Endometrium (tissue), 2 donors: ENCODE data around the gene NXPH1.

Experiments used
- FAIRE-seq: peaks from 2 replicates; lab custom pipeline; 2012; peaks lifted over from hg19 to GRCh38; lab: Jason Lieb, UNC
- donor health status: control.
- donor health status: control.

NXPH1 gene

DNA sequence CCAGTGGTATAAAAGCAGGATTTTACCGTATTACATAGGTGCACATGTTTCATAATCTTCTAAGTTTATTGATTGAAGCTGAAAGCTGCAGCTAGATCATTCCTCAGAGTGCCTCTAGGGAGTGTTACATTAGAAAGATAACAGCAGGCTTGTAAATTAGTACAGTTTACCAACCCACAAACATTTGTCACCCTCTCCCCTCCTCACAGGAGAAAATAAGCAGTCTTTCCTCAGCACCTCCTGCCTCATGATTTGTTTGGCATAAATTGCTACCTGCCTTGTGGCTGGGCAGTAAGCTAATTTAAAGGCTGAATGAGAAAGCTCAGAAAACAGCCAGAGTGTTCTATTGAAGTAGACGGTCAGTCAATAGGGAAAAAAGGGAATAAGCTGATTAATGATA lies 74.2 kb downstream of the NXPH1 start:
- no peak for FAIRE-seq

DNA sequence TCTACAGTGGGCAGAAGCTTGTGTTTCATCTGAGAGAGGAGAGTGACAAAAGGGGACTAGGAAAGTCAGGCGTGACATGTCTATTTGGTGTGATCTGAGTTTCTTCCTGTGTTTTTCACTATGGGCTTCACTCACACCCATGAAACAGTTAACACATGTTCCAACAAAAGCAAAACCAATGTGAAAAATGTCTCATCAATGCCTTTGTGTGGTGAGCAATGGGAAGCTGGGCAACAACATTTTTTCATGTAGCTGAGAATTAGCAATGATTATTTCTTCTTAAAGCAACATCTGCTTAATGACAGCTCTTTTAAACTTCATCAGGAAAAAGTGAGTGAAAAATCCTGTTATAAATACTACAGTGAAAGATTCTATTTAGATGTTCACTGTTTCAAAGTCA lies 76.2 kb downstream of the NXPH1 start:
- no peak for FAIRE-seq

DNA sequence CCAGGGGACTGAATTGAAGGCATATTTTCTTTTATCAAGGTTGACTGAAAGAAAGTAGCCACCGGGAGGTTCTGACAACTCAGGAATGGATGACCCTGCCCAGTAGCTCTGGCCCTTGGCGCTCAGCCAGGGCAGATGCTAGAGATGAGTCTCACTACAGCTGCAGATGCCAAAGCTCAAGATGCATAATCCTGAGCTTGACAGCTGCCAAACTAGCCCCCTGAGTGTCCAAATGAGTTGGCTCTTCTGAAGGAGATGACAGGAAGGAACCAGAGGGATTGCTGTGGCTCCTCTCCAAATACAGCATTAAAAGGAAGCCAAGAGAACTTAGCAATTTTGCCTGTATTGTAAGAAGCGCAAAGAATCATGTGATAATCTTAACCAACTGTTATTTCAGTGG lies 78.4 kb downstream of the NXPH1 start:
- no peak for FAIRE-seq

DNA sequence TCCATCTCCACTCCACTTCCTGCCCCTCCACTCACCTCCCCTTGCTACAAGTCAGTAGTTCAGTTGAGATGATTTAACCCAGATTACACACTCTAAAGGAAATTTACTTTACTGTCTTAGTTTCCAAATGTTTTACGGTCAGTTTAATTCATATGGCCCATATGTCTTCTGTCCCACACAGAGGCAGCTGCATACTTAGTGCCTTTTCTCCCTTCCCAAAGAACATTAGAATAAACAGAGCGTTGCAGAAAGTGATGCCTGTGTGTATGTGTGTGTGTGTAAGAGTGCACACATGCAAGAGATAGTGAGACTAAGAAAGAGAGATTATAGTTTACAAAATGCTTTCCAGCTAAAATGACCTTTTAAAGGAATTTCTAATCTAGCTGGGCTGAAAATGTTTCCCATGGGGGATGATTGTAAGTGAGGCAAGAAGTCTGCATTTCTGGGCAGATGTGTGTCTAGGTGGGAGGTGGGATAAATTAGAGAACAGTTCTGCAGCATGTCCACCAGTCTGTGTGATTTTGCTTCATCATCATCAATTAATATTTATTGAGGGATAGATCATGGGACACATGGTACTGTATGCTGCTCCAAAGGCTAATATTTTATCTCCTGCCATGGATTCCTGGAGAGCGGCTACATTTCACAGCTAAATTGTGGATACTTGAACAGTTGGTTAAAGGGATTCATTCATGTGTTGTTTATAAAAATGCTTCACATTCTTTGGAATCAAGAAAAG lies 81.5 kb downstream of the NXPH1 start:
- no peak for FAIRE-seq

DNA sequence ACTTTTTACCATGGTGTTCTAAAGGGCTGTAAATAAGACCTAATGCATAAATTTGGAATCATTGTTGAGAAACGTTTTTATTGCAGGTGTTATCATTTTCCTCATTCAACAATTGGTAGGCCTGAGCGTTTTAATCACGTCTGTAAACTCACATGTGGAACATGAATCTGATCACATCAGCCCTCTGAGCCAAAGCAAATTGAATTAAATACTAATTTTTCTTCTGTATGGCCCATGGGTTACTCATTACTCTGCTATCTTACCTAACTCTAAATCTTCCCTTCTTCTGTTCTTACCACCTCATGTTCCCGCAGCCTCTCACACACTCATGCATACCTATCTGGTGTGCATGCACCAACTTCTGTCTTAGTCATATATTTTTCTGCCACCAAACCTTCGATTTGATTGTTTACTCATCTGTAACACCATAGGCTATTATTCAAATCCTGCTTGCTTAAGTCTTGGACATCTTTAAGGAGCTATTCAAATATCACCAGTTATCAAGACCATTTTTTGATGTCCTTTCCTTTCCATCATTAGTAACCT lies 82.3 kb downstream of the NXPH1 start:
- FAIRE-seq, result no peak

DNA sequence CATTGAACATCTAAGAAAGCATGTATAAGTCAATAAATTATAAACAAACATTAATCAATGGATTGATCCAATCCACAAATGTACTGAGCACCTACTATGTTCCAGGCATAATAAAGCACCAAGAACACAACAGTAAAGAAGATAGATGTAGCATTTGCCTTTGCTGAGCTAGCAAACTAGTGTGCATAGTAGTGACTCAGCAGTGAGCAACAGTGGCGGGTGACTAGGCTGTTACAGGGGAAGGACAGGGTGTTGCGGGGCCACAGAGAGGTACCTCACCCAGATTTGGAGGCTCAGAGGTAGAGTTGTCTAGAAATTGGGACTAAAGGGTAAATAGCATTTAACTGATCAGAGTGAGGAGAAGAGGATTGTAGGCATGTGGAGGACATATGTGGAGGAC lies 83.6 kb downstream of the NXPH1 start:
- FAIRE-seq, result no peak

DNA sequence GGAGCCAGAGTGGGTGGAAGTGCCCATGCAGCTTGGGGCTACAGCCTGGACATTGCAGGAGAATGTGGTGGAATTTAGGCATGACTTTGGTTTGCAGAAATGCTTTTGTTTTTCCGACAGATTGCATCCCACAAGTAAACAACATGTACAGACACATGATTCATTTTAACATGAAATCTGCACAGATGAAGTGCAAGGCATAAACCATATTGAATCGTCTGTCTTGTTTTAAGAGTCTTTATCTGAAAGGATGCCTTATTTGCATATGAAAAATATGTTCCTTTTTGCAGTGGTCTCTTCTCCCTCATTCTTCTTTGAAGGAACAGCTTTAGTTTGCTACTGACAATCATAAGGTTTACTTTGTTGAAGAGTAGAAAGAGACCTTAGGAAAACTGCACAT lies 94.9 kb downstream of the NXPH1 start:
- FAIRE-seq, result no peak

DNA sequence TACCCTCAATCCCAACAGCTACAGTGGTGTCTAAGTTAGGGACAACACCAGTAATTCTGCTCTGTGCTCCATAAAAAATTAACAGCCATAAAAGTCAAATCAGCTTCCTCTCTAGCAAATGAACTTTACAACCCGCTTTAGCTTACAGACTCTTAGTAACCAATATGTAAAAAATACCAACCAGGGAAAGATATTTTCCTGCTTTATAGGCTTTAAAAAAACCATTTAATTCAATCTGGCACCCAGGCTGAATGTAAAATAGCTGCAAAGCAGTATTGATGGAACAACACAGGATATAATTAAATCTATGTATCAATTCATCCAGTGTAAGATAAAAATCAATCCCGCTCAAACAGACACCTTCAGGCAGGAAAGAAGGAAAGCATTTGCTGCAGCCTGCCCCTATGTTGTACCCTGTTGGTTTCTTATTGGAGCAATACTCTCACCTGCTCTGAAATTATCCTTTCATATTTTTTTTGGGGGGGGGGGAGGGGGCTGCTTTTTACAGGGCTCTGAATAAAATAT lies 98.6 kb downstream of the NXPH1 start:
- no peak for FAIRE-seq

DNA sequence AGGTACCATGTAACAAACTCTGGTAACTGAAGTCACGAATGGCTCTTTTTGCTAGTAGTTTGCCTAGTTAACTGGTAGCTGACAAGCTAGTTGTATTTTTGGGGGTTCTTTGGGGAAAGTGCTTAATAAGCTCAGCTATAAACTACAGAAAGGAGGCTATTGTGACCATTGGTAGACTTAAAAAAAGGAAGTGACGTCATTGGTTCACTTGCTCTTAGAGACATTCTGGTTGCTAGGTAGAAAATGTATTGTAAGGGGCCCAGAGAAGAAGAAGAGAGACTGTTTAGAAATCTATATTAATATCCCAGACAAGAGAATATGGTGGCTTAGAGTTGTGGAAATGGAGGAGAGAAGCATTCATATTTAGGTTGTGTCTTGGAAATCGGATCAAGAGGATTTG lies 103.0 kb downstream of the NXPH1 start:
- FAIRE-seq, result no peak

DNA sequence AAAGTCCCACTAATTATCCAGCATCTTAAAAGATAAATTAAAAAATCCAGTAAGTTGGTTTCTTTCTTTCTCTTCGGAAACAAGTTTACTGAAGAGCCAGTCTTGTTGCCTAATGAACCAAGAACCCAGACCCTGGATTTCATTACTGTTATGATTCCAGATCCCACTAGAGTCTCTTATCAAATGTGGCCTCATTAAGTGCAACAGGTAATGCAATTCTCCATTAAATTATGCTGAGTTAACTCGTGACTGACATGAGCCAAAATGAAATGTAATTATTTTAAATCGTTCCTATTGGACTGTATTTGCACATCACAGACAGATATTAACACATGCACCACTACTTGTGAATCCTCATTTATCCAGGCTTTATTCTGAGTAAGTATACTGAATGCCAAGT lies 115.6 kb downstream of the NXPH1 start:
- FAIRE-seq, result no peak

DNA sequence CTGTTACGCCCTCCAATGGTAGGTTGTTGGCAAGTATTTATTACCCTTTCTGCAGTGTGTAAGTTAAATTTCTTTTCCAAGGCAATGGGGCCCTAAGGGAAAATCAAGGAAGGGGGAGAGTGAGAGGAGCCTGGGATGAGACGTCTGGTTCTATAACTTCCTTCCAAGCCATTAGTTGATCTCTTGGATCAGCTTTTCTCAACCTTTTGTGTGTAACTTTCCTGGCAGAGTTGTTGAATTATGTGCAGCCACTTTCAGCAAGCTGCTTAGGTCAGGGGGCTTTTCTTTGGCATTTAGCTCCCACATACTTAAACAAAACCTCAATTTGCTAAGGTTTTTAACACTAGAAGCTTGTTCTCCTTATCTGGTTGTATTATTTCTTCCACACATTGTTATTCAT lies 127.1 kb downstream of the NXPH1 start:
- no peak for FAIRE-seq

DNA sequence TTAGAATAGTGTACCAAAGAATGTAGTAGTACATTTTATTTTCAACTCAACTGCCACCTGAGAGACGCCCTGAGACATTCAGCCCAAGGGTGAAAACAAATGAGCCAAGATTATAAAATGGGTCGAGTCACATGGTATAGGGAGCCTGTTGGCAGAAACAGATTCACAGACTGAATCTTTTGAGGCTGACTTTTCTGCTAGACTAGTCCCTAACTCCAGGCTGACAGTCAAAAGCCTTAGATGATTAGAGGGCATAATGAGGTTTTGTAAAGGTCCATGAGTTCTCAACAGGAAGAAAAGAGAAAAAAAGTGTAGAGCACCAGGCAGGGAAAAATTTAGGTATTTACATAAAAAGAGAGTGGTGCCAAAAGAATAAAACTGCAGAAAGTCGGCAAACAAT lies 128.0 kb downstream of the NXPH1 start:
- no peak for FAIRE-seq

DNA sequence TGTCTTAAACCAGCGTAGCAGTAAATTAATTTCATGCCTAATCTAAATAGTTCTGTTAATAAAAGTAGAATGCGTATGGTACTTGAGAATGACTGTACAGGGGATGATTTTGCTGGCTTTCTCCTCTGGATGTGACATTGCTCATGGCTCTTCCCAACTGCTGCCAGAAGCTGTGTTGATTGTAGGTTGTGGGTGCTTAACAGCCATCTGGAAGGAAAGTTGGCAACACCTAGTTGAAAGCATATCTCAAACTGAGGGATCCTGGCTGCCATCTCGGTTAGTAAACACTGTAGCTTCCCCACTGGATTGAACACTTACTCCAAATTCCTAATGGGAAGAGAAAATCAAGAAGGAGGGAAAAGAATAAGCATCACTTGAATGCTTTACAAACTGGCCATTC lies 130.9 kb downstream of the NXPH1 start:
- FAIRE-seq, result no peak

DNA sequence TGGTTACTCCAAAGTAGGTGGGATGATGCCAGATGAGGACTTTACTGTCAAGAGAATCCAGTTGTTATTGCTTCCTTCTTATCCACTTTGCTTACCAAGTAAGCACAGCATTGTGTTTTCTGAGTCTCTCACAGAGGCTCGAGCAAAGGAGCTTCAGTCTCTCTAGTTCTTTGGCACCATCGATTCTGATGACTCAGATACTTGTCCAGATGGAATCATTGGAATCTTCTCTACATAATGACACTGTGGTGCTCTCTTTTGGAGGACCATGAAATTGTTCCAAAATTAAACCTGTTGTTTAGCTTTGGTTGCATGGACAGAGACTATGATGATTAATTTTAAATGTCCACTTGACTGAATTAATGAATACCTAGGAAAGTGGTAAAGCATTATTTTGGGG lies 132.6 kb downstream of the NXPH1 start:
- FAIRE-seq, result no peak

DNA sequence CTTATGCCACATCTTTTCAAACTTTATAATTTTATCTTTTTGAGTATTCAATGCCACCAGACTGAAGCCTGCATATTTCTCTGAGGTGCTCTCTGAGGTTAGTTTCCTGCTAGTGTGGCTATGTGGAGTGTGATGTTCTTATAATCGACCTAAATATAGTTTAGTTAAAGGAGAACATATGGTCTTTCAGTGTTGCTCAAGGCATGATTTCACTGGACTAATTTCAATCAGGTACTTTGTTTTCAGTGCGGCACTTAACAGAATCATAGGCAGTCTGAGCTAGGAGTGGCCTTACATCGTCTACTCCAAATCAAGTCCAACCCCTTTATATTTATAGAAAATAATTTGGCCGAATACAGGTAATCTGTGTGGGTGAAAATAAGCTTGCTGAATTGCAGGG lies 134.2 kb downstream of the NXPH1 start:
- FAIRE-seq, result no peak

DNA sequence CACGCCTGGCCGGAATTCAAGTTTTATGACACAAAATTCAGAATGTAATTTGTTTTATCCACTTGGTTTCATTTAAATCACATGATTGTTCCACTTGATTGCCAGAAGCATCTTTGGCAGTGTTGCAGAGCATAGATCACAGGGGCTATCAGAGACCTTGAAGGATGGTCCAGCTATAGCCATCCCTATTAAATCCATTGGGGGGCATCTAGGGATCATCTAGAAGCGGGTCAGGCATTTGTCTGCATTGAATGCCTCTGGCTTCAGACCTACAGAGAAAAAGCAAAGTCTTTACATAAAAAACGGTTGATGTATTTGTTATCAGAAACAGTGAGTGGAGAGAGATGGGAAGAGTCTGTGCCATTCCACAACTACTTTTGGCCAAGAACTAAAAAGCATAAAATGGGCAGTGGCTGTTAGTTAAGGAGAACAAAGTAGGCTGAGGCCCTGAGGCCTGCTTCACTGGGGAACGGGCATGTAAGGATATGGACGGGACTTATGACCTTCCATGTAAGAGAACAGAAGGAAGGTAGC lies 146.3 kb downstream of the NXPH1 start:
- no peak for FAIRE-seq

DNA sequence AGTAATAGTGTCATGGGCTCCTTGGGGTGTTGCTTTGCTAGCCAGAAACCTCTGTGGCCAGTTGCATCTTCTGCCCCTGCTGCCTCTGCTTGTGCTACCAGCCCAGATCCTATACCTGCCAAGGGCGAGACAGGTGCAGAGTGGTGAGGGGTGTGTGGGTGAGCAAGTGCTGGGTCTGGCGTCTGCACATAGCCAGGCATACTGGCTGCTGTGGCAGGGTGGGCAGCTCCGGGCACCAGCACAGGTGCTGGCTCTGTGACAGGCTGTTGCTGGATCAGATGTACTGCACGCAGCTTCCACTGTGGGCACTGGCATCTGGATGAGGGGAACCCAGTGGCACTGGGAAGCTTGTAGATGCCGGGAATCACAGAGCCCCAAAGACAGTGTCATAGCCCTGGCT lies 148.4 kb downstream of the NXPH1 start:
- FAIRE-seq, result no peak

DNA sequence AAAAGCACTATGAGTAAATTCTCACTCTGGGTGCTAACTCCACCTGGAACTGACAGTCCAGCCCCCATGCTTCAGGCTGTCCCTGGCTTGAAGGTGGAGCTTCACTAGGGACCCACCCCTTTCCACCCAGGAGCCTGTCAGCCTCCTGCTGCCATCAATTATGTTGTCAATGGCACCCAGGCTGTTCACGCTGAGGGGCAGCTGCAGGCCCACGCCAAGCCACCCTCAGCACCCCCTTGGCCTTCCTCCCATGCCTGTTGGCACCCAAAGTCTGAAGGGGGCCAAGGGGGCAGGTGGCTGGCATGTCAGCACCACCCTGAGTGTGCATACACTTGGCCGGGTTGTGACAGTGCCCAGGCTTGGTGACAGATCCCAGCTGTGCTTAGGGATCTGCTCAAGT lies 149.3 kb downstream of the NXPH1 start:
- no peak for FAIRE-seq

DNA sequence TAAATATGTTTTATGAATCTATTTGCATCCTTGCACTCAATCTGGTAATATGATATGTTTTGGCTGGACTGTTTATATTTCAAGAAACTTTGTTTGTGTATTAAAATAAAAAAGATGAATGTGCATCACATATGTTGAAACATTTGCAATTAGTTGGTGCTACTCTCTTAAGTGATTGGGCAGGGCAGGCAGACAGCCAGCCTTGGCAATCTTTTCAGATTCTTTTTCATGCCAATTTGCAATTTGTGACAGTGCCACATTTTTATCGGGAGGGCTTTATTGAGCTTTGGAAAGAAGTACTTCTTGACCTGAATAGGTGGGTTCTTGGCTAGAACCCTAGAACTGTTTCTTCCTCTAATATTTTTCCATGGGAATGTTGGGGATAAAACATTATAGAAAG lies 152.2 kb downstream of the NXPH1 start:
- no peak for FAIRE-seq

DNA sequence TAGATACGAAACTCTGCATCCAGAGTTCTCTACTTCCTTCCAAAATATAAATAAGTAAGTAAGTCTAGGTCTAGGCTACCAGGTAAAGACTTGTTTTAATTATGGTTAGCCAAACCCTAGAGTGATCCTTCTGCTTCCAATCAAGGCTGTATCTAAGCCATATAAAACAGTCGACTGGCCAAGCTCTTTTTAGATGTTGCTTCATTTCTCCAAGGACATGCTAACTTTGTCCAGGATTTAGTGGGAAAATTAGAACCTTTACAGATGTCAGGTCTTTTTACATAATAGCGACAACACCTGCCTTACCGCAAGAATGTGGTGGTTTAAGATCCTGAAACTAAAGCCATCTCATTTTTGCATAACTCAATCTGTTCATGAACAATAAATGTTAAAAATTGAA lies 156.8 kb downstream of the NXPH1 start:
- no peak for FAIRE-seq

DNA sequence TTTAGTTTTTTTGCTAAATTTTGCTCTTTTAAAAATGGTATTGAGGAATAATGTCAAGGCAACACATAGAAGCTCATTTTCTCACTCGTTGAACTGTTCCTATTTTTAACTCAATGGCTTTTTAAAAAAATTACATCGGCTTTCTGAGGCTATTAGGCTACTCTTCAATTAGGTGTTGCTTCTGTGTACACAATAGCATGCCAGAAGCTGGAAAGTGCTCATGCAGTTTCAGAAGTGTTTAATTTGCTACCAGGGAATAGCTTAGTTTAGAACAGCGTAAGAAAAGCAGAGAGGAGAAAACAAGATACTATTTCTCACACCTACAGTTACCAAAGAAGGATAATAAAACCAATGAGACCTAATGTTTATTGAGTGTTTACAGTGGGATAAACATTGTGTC lies 157.4 kb downstream of the NXPH1 start:
- FAIRE-seq, result no peak

DNA sequence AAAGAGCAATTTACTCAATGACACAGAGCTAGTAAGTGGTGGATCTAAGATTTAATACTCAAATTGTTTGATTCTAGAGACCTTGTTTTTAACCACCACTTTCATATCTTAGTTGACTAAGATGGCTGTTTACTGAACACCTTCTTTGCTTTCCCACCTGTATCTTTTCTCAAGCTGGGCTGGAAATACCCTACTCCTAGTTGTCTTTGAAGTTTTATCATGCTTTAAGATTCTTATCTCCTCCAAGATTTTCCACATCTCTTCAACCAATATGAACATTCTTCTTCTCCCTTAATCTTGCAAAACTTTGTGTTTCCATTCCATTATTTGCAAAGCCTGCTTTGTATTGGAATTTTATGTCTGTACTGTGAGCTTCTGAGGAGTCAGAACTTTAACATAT lies 157.9 kb downstream of the NXPH1 start:
- no peak for FAIRE-seq

DNA sequence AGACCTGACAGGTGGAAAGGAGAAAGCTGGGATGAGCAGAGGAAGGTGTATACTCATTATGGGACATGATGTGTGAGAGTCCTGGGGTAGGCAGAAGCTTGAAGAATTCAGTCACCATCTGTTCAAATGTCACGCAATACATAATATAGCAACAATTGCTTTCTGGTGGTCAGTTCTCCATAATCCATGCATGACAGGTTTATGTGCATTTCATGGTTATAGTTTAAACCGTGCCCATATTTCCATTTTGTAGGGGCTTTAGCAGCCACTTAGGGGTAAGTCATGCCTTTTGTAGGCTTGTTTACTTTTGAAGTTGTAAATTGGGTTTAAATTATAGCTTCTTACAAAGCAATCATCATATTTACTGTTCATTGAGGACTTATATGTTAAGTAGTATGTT lies 158.8 kb downstream of the NXPH1 start:
- FAIRE-seq, result no peak

DNA sequence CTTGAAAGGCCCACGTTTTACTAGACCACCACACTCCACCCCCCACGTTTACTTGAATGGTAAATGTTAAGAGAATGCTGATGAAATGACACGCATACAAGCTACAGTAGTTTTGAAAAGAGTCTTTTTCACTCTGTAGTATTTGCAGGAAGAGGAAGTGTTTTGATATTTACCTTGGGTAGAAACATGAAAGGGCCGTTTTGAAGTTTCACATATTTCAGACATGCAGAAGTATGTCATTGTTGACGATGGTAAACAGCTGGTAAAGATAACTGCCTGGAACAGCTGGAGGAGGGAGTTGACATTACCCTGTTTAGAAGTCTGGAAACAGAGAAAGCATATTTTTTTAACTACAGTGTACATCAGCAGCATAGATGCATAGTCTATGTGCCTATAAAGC lies 160.7 kb downstream of the NXPH1 start:
- no peak for FAIRE-seq
